ENCODE results near the gene ASCL4.

The ASCL4 gene

GRCh38 chr12:107731366-107731765 lies 43.1 kb upstream of the ASCL4 start:
- H3K4me1 ChIP-seq (ENCODE audit: insufficient read depth, low read length, severe bottlenecking) = no peaks in the 10 kb centered on the region
- H3F3A ChIP-seq (ENCODE audit: insufficient read depth, low read length) = no peaks in the 10 kb centered on the region
- H3K9me2 ChIP-seq (ENCODE audit: low read depth, low read length) = no peaks in the 10 kb centered on the region
- no peak overlapping the region for H3K27ac ChIP-seq (ENCODE audit: low read depth, low read length, poor library complexity, severe bottlenecking)
- H3K9ac ChIP-seq (ENCODE audit: low read length) = no peak overlapping the region
- no peaks in the 10 kb centered on the region for H3K79me2 ChIP-seq (ENCODE audit: insufficient read depth, low read length)
- H3K4me2 ChIP-seq (ENCODE audit: low read length) = no peak overlapping the region
- H3K9me3 ChIP-seq (ENCODE audit: low read length) = no peaks in the 10 kb centered on the region
- H4K20me1 ChIP-seq (ENCODE audit: insufficient read depth, low read length) = no peaks in the 10 kb centered on the region
- H3K4me3 ChIP-seq (ENCODE audit: low read depth, low read length, poor library complexity, severe bottlenecking) = no peak overlapping the region
- no peak for TF ChIP-seq CTCF (IDR thresholded peaks at IDR 0.05; ENCODE audit: low read length)
- no peak for TF ChIP-seq EZH2 (IDR thresholded peaks at IDR 0.05; ENCODE audit: borderline replicate concordance, low read length)
- H3K27me3 ChIP-seq (ENCODE audit: insufficient read depth, low read length) = no peaks in the 10 kb centered on the region
- H2AFZ ChIP-seq (ENCODE audit: low read length) = no peak overlapping the region
- peaks cover 24% of the 10 kb centered on the region for H3K36me3 ChIP-seq (ENCODE audit: insufficient read depth, low read length)

- Histone ChIP-seq H3K9me2 (ENCODE audit: low read depth, low read length) (no peaks in the 10 kb centered on the region), H3K9me3 (ENCODE audit: low read length) (no peaks in the 10 kb centered on the region), H3K27me3 (ENCODE audit: insufficient read depth, low read length) (no peaks in the 10 kb centered on the region), H3K36me3 (ENCODE audit: insufficient read depth, low read length) (peaks cover 26% of the 10 kb centered on the region), H3K9ac (ENCODE audit: low read length) (no peak overlapping the region), H3K4me3 (ENCODE audit: low read depth, low read length, poor library complexity, severe bottlenecking) (no peak overlapping the region), H3K27ac (ENCODE audit: low read depth, low read length, poor library complexity, severe bottlenecking) (no peak overlapping the region), H3K79me2 (ENCODE audit: insufficient read depth, low read length) (no peaks in the 10 kb centered on the region), H2AFZ (ENCODE audit: low read length) (no peak overlapping the region), H3K4me2 (ENCODE audit: low read length) (no peak overlapping the region), H3F3A (ENCODE audit: insufficient read depth, low read length) (no peaks in the 10 kb centered on the region), H4K20me1 (ENCODE audit: insufficient read depth, low read length) (no peaks in the 10 kb centered on the region), H3K4me1 (ENCODE audit: insufficient read depth, low read length, severe bottlenecking) (peaks cover 9% of the 10 kb centered on the region)
- TF ChIP-seq EZH2 (IDR thresholded peaks at IDR 0.05; ENCODE audit: borderline replicate concordance, low read length) (no peak), CTCF (IDR thresholded peaks at IDR 0.05; ENCODE audit: low read length) (no peak)
Observed at GRCh38 chr12:107732365-107732764, 42.1 kb upstream of the ASCL4 start.

- H3K27me3 ChIP-seq (ENCODE audit: insufficient read depth, low read length) = no peaks in the 10 kb centered on the region
- peaks cover 39% of the 10 kb centered on the region for H3K36me3 ChIP-seq (ENCODE audit: insufficient read depth, low read length)
- no peak overlapping the region for H3K4me3 ChIP-seq (ENCODE audit: low read depth, low read length, poor library complexity, severe bottlenecking)
- no peak overlapping the region for H3K9ac ChIP-seq (ENCODE audit: low read length)
- H2AFZ ChIP-seq (ENCODE audit: low read length) = no peak overlapping the region
- H4K20me1 ChIP-seq (ENCODE audit: insufficient read depth, low read length) = no peaks in the 10 kb centered on the region
- H3F3A ChIP-seq (ENCODE audit: insufficient read depth, low read length) = no peaks in the 10 kb centered on the region
- no peaks in the 10 kb centered on the region for H3K9me2 ChIP-seq (ENCODE audit: low read depth, low read length)
- no peak for TF ChIP-seq CTCF (IDR thresholded peaks at IDR 0.05; ENCODE audit: low read length)
- no peak for TF ChIP-seq EZH2 (IDR thresholded peaks at IDR 0.05; ENCODE audit: borderline replicate concordance, low read length)
- peaks cover 11% of the 10 kb centered on the region for H3K4me1 ChIP-seq (ENCODE audit: insufficient read depth, low read length, severe bottlenecking)
- no peaks in the 10 kb centered on the region for H3K79me2 ChIP-seq (ENCODE audit: insufficient read depth, low read length)
- H3K9me3 ChIP-seq (ENCODE audit: low read length) = no peaks in the 10 kb centered on the region
- no peak overlapping the region for H3K27ac ChIP-seq (ENCODE audit: low read depth, low read length, poor library complexity, severe bottlenecking)
- H3K4me2 ChIP-seq (ENCODE audit: low read length) = no peak overlapping the region
Observed at GRCh38 chr12:107734139-107734538, 40.4 kb upstream of the ASCL4 start.
